GM12875 (cell line): ENCODE results near the gene PAAF1.
"Not testable (repeated sequence)": the region's sequence is repeated elsewhere in the genome, so short reads cannot be mapped to it uniquely, and the experiment has no call there.

Source experiments
- H3K4me3 ChIP-seq: one replicate; pipeline ENCODE4 v1.5.1; 2011; ENCODE audit warnings: low read depth, low read length, control low read depth
- TF ChIP-seq, protein P1 (sequence below): IDR thresholded peaks from 2 replicates; pipeline ENCODE4 v1.5.1; 2011; ENCODE audit warnings: low read depth, mild to moderate bottlenecking, control low read depth, inconsistent platforms, low read length, moderate library complexity, borderline replicate concordance; ENCODE audit not compliant: insufficient read depth

PAAF1 gene

DNA sequence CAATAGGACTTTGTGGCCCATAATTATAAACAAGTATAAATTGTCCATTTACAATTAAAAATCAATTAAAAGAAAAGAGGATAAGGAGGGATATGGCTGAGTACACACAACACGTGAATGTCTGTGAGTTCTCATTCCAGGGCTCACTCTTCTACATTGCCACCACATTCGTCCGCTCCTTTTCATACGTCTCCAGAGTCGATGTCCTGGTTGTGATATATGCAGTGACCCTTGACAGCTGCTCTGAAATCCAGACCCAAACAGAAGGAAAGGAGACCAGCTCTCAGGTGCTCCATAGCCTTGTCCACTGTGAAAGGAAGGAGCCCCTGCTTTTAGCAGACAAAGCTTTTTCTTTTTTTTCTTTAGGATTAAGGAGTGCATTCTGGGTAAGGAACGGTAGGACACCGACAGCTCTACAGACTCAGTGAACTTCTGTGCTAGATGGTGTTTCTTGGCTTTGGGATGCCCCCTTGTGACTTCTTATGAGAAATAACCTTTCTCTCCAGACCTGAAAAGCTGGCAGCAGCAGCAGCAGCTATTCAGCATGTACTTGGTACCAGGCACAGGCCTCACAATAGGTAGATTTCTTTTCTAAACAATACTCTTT lies 54.3 kb downstream of the PAAF1 start:
- TF ChIP-seq, protein P1, sequence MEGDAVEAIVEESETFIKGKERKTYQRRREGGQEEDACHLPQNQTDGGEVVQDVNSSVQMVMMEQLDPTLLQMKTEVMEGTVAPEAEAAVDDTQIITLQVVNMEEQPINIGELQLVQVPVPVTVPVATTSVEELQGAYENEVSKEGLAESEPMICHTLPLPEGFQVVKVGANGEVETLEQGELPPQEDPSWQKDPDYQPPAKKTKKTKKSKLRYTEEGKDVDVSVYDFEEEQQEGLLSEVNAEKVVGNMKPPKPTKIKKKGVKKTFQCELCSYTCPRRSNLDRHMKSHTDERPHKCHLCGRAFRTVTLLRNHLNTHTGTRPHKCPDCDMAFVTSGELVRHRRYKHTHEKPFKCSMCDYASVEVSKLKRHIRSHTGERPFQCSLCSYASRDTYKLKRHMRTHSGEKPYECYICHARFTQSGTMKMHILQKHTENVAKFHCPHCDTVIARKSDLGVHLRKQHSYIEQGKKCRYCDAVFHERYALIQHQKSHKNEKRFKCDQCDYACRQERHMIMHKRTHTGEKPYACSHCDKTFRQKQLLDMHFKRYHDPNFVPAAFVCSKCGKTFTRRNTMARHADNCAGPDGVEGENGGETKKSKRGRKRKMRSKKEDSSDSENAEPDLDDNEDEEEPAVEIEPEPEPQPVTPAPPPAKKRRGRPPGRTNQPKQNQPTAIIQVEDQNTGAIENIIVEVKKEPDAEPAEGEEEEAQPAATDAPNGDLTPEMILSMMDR = no peak
- H3K4me3 ChIP-seq = no peak overlapping the region

DNA sequence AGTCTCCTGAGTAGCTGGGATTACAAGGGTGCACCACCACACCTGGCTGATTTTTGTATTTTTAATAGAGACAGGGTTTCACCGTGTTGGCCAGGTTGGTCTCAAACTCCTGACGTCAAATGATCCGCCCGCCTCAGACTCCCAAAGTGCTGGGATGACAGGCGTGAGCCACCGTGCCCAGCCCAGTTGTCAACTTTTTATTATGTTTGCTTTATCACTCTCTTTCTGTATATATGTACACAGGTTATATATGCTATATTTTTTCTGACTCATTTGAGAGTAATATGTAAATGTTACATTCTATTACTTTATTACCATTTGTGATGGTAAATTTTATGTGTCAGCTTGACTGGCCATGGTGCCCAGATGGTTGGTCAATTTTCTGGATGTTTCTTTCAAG lies 55.2 kb downstream of the PAAF1 start:
- H3K4me3 ChIP-seq = no peak overlapping the region
- TF ChIP-seq, protein P1 = no peak

DNA sequence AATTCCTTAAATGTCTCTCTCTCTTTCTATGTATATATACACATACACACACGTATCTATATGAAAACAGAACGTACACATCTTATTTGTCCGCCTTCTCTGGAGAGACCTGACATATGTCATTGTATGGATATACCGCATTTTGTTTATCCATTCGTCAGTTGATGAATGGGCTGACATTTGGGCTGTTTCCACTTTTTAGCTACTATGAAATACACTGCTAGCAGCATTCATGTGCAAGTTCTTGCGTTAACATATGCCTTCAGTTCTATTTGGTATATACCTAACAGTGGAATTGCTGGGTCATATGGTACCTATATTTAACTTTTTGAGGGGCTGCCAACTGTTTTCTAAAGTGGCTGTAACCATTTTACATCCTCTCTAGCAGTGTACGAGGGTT lies 56.0 kb downstream of the PAAF1 start:
- TF ChIP-seq, protein P1 = no peak
- no peak overlapping the region for H3K4me3 ChIP-seq

DNA sequence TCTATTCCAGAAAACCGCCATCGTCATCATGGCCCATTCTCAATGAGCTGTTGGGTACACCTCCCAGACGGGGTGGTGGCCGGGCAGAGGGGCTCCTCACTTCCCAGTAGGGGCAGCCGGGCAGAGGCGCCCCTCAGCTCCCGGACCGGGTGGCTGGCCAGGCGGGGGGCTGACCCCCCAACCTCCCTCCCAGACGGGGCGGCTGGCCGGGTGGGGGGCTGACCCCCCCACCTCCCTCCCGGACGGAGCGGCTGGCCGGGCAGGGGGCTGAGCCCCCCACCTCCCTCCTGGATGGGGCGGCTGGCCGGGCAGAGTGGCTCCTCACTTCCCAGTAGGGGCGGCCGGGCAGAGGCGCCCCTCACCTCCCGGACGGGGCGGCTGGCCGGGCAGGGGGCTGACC lies 59.2 kb downstream of the PAAF1 start:
- not testable (repeated sequence) for H3K4me3 ChIP-seq

DNA sequence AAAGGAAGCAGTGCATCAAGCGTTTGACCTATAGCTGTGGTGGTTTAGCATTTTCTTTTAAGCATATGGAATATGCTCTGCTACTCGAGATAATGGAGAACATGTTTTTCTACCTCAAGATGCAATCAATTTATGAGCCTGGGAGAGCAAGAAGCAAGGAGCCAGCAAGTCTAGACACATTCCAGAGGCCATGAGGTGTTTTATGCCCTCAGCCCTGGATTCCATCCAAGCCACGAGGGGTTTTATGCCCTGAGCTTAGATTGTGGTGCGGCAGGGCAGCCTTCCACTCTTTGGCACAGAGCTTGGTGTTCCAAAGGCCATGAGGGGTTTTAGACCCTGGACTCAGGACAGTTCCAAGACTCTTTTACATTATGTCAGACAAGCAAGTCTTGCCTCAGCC lies 62.3 kb downstream of the PAAF1 start:
- TF ChIP-seq, protein P1 = no peak
- no peak overlapping the region for H3K4me3 ChIP-seq

DNA sequence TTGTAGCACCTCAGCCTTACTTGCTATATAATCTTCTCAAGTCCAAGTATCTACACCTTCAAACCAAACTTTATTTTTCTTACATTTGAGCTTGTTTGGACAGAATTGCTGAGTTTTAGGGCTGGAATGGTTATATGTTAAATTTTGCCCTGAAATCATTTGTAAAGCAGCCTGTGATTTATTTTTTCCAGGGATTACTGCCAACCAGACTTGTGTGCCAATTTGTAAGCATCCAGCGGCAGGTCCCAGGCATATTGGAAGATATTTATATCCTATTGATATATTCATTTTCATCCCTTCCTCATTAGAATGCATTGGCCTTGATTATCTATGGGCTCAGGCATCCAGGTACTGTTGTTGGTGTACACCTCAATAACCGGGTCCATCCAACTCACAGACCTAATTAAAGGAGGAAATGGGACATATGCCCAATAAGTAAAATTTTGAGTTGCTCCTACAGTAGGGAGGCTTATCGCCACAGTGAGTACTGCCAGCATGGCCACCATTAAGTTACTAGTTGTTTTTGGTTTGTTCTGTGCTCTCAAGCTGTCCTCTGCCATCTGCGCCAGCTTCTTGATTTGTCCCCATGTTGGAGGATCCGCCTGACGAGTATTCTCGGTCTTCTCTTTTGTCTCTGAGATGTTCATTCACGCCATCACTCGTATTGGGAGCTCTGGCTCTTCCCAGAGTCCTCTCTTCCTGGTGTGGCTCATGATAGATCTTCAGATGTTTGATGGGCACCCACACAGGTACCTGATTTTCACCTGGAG lies 64.2 kb downstream of the PAAF1 start:
- H3K4me3 ChIP-seq = no peak overlapping the region
- TF ChIP-seq, protein P1 = no peak

DNA sequence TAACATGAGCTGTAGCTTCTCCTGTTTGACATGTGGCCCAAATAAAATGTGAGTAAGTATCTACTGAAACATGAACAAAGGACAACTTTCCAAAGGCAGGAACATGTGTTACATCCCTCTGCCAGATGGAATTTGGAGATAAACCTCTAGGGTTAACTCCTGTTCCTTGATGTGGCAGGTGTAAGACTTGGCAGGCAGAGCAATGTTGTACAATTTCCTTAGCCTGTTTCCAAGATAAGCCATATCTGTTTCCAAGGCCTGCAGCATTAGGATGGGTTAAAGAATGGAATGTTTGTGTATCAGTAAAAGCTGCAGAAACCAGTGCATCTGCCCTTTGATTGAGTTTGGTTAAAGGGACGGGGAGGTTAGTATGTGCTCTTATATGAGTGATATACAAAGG lies 65.2 kb downstream of the PAAF1 start:
- TF ChIP-seq, protein P1 = no peak
- no peak overlapping the region for H3K4me3 ChIP-seq

DNA sequence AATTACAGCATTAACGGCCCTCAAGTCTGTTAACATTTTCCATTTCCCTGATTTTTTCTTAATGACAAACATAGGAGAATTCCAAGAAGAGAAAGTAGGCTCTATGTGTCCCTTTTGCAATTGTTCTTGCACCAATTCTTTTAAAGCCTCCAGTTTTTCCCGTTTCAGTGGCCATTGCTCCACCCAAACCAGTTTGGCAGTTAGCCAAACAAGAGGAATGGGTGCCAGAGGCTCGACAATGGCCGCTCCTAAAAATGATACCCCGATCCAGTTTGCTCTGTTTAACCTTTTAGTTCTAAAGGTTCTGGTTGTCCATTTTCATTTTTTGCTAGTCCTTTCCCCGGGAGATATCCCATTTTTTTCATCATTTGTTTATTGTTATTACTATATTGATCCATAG lies 67.3 kb downstream of the PAAF1 start:
- H3K4me3 ChIP-seq = no peak overlapping the region
- TF ChIP-seq, protein P1 = no peak
